K562 (cell line): ENCODE results near the gene MARS1. TPM values are rescaled to one million over a fixed set of nuclear protein-coding genes. Genes with fewer than 3 reads are reported as not detected.

Source experiments
- ARID4B ChIP-seq: sonication (generic); formaldehyde crosslinking; IDR thresholded peaks from 2 replicates; pipeline ENCODE4 v1.8.0; 2022; ENCODE audit warnings: mild to moderate bottlenecking, missing genetic modification reagents
- ELK1 ChIP-seq: sonication (generic); formaldehyde crosslinking; IDR thresholded peaks from 2 replicates; pipeline ENCODE4 v1.8.1; 2022; ENCODE audit warnings: missing genetic modification reagents
- FUS ChIP-seq: fragments of 200-400 bp; formaldehyde crosslinking; optimal IDR thresholded peaks from 2 replicates; pipeline ENCODE3; 2017; ENCODE audit warnings: low read depth, low read length
- GTF2B ChIP-seq: IDR thresholded peaks from 2 replicates; pipeline ENCODE4 v1.6.1; 2011; ENCODE audit not compliant: insufficient read length; ENCODE audit errors: extremely low read depth
- GTF2E2 ChIP-seq: fragments of 200-800 bp; sonication (Bioruptor generic); IDR thresholded peaks from 2 replicates; pipeline ENCODE4 v1.6.1; 2016; ENCODE audit warnings: missing genetic modification characterization, missing compliant biosample characterization
- NBN ChIP-seq: fragments of 450-650 bp; IDR thresholded peaks from 2 replicates; pipeline ENCODE4 v1.6.1; 2016; ENCODE audit warnings: low read depth, mild to moderate bottlenecking
- NFIC ChIP-seq: fragments of 450-650 bp; IDR thresholded peaks from 2 replicates; pipeline ENCODE4 v1.6.1; 2017; ENCODE audit warnings: mild to moderate bottlenecking, inconsistent platforms
- NR3C1 ChIP-seq: sonication (generic); formaldehyde crosslinking; IDR thresholded peaks from 2 replicates; pipeline ENCODE4 v1.8.1; 2022; ENCODE audit warnings: missing genetic modification reagents
- PTRF ChIP-seq: fragments of 450-650 bp; IDR thresholded peaks from 2 replicates; pipeline ENCODE4 v1.6.1; 2016; ENCODE audit warnings: mild to moderate bottlenecking, missing genetic modification characterization, missing compliant biosample characterization
- RFX1 ChIP-seq: fragments of 450-650 bp; IDR thresholded peaks from 2 replicates; pipeline ENCODE4 v1.6.1; 2016; ENCODE audit warnings: mild to moderate bottlenecking, moderate library complexity
- SETDB1 ChIP-seq: IDR thresholded peaks from one replicate; pipeline ENCODE4 v1.6.1; 2012; ENCODE audit warnings: low read length, control low read depth, inconsistent platforms
- SMARCA4 ChIP-seq: fragments of 450-650 bp; IDR thresholded peaks from 2 replicates; pipeline ENCODE4 v1.6.1; 2016
- SP2 ChIP-seq: IDR thresholded peaks from 2 replicates; pipeline ENCODE4 v1.6.1; 2011; ENCODE audit warnings: mild to moderate bottlenecking, low read depth, low read length, moderate library complexity; ENCODE audit not compliant: poor library complexity, severe bottlenecking; ENCODE audit errors: extremely low read depth
- SREBF1 ChIP-seq: fragments of 150-350 bp; IDR thresholded peaks from 2 replicates; pipeline ENCODE4 v1.6.1; 2014; ENCODE audit warnings: antibody characterized with exemption, low read depth, low read length, borderline replicate concordance
- SRSF9 ChIP-seq: fragments of 200-400 bp; formaldehyde crosslinking; IDR thresholded peaks from 2 replicates; pipeline ENCODE4 v1.6.1; 2017; ENCODE audit warnings: low read depth, low read length, borderline replicate concordance
- TCFL5 ChIP-seq: fragments of 250-450 bp; sonication (Bioruptor Pico); conservative IDR thresholded peaks from 2 replicates; pipeline ENCODE4 v1.6.1; 2021; ENCODE audit warnings: mild to moderate bottlenecking, moderate library complexity, matching md5 sums
- VEZF1 ChIP-seq: fragments of 200-800 bp; sonication (Bioruptor generic); IDR thresholded peaks from 2 replicates; pipeline ENCODE4 v1.6.1; 2017; ENCODE audit warnings: missing genetic modification characterization, missing compliant biosample characterization
- ZNF449 ChIP-seq: fragments of 250-450 bp; sonication (Bioruptor Pico); IDR thresholded peaks from 2 replicates; pipeline ENCODE4 v1.8.0; 2022; ENCODE audit warnings: moderate library complexity, mild to moderate bottlenecking, inconsistent platforms
- ZNF551 ChIP-seq: fragments of 250-450 bp; sonication (Bioruptor Pico); IDR thresholded peaks from 2 replicates; pipeline ENCODE4 v1.5.0; 2021; ENCODE audit warnings: mild to moderate bottlenecking, moderate library complexity
- polyA plus RNA-seq, 8 experiments: library from polyadenylated mRNA; depleted of rRNA in 4 of 8; stranded (reverse) in 5 of 8; unstranded in 3 of 8; fragments of >200 nt; fragmentation: Nextera tagmentation in 2 of 8; fragmentation: Illumina TruSeq in 1 of 8; extraction: Ambion mirVana in 2 of 8; extraction: Trizol in 1 of 8; gene quantifications; 2 replicates each; pipeline versions ENCODE4 v1.2.1 to v1.2.3, GENCODE V29; 2011 to 2014; ENCODE audit warnings: inconsistent platforms in 1 of 8, missing spikeins in 1 of 8
- total RNA-seq, 7 experiments: library from RNA; depleted of rRNA in 6 of 7; stranded (reverse); fragments of >200 nt in 6 of 7; fragmentation: Illumina TruSeq in 2 of 7; extraction: Trizol in 2 of 7; gene quantifications; 2 replicates each; pipeline versions ENCODE4 v1.2.1 to v1.2.3, GENCODE V29; 2011 to 2021; ENCODE audit warnings: low replicate concordance in 1 of 7

The MARS1 gene
- total and polyA plus RNA-seq, 9 of the 15 experiments (the other 6 are each of a cell fraction or from before 2014, with no cell fraction given) = 117 to 382 (median 220) TPM

GRCh38 chr12:57553343-57554202 lies 65.7 kb downstream of the MARS1 start (continued):
- TF ChIP-seq ELK1 (no peak), TCFL5 (no peak), SETDB1 (no peak), VEZF1 (CRISPR knock-in tag) (0 out of 2 replicates have a peak, but pooled peaks have one; percentile 9), NBN (no peak; the same call in 1 of the 2 replicates), ZNF551 (CRISPR knock-in tag) (no peak), SP2 (no peak), GTF2B (no peak), SMARCA4 (0 out of 2 replicates have a peak, but pooled peaks have one; percentile 40), ARID4B (CRISPR knock-in tag) (no peak), SRSF9 (no peak), PTRF (tag) (no peak), NR3C1 (CRISPR knock-in tag) (no peak), FUS (no peak), ZNF449 (CRISPR knock-in tag) (no peak), NFIC (peak; percentile 86), SREBF1 (no peak), RFX1 (peak; percentile 88), GTF2E2 (tag) (no peak)
